Left renal cortex interstitium (tissue), 4 donors: ENCODE data around the gene SCN4A. TPM values are rescaled to one million over a fixed set of nuclear protein-coding genes. Genes with fewer than 3 reads are reported as not detected.
A peak's percentile ranks its signal among the peaks of the same experiment; 100 is the strongest.
"Not testable (repeated sequence)": the region's sequence is repeated elsewhere in the genome, so short reads cannot be mapped to it uniquely, and the experiment has no call there.

ENCODE experiments used
- DNase-seq, 4 donors: peaks; one replicate each; pipeline ENCODE4 v3.0.0-alpha.2; 2013; ENCODE audit warnings: low read depth in 4 of 4, low spot score in 2 of 4, missing footprints in 1 of 4
- polyA plus RNA-seq, 4 donors: library from polyadenylated mRNA; unstranded; fragments of 120-200 nt; gene quantifications; one replicate each; pipeline ENCODE4 v1.2.1, GENCODE V29; 2013; ENCODE audit not compliant: insufficient read length in 4 of 4

SCN4A gene
- polyA plus RNA-seq, 4 donors = 0.99 to 1.3 (median 1.2) TPM

DNA sequence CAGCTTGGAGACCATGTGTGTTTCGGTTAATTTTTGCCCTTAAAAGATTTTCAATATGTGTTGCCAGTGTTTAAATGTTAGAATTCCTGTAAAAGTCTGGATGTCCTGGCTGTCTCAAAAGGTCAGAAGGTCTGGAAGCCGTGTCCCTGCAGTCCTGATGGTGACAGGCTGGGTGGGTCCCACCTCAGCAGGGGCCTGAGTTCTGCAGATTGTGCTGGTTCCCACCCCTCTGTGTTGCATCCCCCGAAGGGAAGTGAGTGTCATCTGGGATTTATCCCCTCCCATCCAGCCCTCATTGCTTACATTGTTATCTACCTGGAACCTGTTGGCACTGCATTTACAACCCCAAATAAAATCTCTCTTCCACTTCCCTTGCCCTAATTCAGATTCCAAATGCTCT is 78.7 kb downstream of the SCN4A start:
- not testable (repeated sequence) for DNase-seq

DNA sequence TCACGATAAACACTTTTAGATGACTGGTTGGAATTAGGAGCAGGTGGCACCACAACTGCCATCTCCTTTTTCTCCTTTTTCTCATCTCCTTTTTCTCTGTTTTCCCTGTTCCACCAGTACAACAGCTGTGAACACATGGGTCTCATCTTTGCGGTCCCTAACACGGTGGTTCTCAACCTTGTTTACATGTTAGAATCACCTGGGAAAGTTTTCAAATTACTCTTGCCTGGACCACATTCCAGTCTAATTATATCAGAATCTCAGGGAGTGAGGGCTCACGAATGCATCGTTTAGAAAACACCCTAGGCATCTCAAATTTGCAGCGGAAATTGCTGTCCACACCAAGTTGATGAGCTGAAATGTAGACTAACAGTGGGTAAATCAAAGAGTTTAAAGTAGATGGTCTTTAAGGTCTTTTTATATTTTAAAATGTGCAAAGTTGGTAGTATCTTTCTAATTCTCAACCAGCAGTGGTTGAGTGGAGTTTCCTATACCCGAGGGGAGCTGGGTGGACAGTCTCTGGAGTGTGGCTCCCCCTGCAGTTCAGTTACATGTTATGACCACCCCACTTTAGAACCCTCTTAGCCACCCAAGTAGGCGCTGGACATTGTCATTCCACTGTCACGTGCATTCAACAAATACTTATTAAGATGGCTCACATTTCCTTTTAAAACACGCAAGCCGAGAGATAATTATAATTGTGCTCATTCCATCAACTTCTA is 80.2 kb downstream of the SCN4A start:
- not testable (repeated sequence) for DNase-seq

DNA sequence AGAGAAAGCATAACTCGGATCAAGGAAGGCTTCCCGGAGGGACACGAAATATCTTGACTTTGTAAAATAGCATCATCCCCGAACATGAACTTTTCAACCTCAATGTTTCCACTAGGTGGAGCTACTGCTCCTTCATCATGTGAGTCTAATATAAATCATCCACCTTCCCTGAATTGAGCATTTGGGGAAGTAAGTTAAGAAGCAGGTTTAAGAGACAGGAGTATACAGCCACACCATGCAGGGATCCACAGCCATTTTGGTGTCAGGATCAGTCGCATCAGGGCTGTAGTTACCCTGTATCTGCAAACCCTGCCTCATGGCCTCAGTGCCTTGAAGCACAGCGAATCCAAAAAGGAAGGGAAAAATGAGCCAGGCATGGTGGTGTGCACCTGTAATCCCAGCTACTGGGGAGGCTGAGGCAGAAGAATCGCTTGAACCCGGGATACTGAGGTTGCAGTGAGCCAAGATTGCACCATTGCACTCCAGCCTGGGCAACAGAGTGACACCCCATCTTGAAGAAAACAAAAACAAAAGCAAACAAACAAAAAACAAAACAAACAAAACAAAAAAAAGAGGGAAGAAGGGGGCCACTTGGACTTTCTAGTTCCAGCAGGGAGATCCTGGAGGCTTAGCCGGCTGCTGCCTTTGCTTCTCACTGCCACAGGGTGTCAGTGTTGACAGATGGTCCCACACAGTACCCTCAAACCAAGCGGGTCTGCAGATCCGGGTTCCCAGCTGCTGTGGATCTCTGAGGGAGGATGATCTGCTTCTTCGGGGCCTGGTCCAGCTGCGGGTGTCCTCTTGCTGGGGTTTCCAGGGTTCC is 83.5 kb downstream of the SCN4A start:
- peak in 1 of 4 donors; percentile 16 for DNase-seq

Other genes with a start within 250 kb of the SCN4A start
- 10 to 100 TPM; 35.9 to 80.8 (median 54.7) TPM for gene STRADA, start 231.1 kb downstream of the SCN4A start, polyA plus RNA-seq
- gene CCDC47, start 199.3 kb downstream of the SCN4A start, polyA plus RNA-seq = 100 to 1,000 TPM in 3 of 4 donors, 10 to 100 TPM in 1; 86.9 to 126 (median 108) TPM
- 100 to 1,000 TPM; 125 to 212 (median 183) TPM for gene DDX42, start 198.7 kb downstream of the SCN4A start, polyA plus RNA-seq
- 100 to 1,000 TPM; 156 to 190 (median 181) TPM for gene PSMC5, start 145.5 kb downstream of the SCN4A start, polyA plus RNA-seq
- gene FTSJ3, start 145.3 kb downstream of the SCN4A start, polyA plus RNA-seq = 10 to 100 TPM; 59.9 to 92.1 (median 62.6) TPM
- gene SMARCD2, start 130.2 kb downstream of the SCN4A start, polyA plus RNA-seq = 10 to 100 TPM; 55.0 to 63.8 (median 57.8) TPM
- under 1 TPM in 2 of 4 donors, not detected in 2; 0.61 to 0.82 TPM for gene CSH2, start 99.2 kb downstream of the SCN4A start, polyA plus RNA-seq
- gene GH2, start 91.0 kb downstream of the SCN4A start, polyA plus RNA-seq = not detected
- gene CSH1, start 76.3 kb downstream of the SCN4A start, polyA plus RNA-seq = 1 to 10 TPM in 1 of 4 donors, under 1 TPM in 1, not detected in 2; 0.55 to 1.8 TPM
- not detected for gene CSHL1, start 61.7 kb downstream of the SCN4A start, polyA plus RNA-seq
- gene GH1, start 54.1 kb downstream of the SCN4A start, polyA plus RNA-seq = not detected
- gene CD79B, start 40.6 kb downstream of the SCN4A start, polyA plus RNA-seq = 1 to 10 TPM; 1.8 to 3.0 (median 2.9) TPM
- 1 to 10 TPM; 2.9 to 4.0 (median 3.6) TPM for gene PRR29, start 25.4 kb upstream of the SCN4A start, polyA plus RNA-seq
- 10 to 100 TPM; 22.0 to 36.0 (median 29.4) TPM for gene ICAM2, start 47.7 kb upstream of the SCN4A start, polyA plus RNA-seq
- 10 to 100 TPM in 1 of 4 donors, 1 to 10 TPM in 3; 7.7 to 11.1 (median 8.9) TPM for gene ERN1, start 157.2 kb upstream of the SCN4A start, polyA plus RNA-seq